HG03108 (cell line): ENCODE results near the gene MAML3.

Experiments used
- ATAC-seq: cut with Tn5 transposase; IDR thresholded peaks from one replicate; pipeline ENCODE4 v1.9.1; 2021; ENCODE audit warnings: moderate library complexity; ENCODE audit not compliant: unreplicated experiment

Gene MAML3

DNA sequence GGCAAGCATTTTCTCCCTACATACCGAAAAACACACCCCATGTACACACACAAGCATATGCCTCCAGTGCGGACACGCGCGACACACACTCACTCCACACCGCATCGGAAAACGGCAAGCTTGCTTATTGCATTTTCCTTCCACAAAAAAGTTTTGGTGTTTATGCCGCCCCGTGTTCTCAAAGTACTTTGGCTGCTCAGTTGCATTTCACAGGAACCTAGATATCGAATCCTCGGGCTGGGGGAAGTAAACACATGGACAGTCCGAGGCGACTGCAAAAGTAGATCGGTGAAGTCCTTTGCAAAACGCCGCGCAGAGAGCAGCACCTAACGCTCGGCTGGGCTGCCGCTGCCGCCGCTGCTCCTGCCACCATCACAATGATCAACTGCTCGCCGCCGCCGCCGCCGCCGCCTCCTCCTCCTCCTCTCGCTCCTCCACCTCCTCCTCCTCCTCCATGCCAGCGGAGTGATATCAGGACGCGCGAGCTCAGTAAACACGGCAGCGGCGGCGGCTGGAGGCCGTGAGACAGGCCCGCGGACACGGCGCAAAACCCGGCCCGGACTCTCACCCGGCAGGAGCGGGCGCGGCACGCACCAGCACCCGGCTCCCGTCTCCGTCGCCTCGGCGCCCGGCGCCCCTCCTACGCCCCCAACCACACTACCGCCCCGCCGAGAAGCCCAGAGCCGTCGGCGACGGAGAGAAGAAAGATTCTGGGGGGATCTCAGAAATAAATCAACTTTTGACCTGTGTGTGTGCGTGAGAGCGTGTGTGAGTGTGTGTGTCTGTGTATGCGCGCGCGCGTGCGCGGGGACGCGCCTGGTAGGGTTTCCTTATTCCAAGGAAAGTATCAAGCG lies at the start of gene MAML3:
Gene MAML3, minus strand, starts transcription at position 467 of the 854 bp plus-strand sequence. CDS start 857 bp downstream, outside the sequence.
- ATAC-seq: peak; percentile 46

GRCh38 chr4:140198942-140199341 lies 45.0 kb upstream of the MAML3 start:
- ATAC-seq: no peak

DNA sequence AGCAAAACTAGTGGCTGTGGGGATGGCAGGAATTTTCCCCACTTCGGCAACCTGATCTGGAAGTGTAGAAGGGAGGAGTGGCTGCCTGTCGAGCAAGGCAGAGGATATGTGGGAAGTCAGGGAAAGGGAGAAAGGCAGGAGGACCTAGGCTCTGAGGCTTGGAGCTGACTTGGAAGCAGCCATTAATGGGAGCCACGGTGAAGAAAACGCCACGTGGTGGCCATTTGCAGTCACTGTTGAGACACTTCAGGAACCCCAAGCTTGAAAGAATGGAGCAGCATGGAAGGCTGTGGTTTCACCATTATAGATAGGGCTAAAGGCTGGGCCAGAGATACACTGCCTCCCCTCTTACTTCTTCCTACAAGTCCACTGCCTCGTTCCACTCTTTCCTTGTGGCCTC lies 41.8 kb upstream of the MAML3 start:
- no peak for ATAC-seq

DNA sequence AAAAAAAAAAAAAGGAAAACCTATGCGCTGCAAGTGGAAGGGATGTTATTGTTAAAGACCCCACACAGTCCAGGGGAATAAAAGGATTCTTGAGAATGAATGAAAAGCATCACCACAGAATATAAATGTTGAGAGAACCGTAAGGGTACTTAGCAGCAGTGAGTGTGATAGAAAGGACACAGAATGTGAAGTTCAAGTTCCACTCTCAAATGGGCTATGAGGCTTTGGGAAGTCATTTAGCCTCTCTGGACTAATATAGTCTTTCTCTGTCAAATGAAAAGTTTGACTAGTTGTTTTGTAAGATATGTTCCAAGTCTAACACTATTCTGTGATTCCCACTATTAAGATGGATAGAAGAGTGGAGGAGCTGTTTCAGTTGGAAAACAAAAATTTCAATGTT lies 35.8 kb upstream of the MAML3 start:
- ATAC-seq: no peak

- ATAC-seq: no peak
Measured at GRCh38 chr4:140188975-140189374, 35.0 kb upstream of the MAML3 start.

GRCh38 chr4:140187316-140187695 lies 33.3 kb upstream of the MAML3 start:
- no peak for ATAC-seq

- ATAC-seq: no peak
Measured at GRCh38 chr4:140186651-140187315, 32.8 kb upstream of the MAML3 start.

GRCh38 chr4:140186082-140186438 lies 32.1 kb upstream of the MAML3 start:
- no peak for ATAC-seq

DNA sequence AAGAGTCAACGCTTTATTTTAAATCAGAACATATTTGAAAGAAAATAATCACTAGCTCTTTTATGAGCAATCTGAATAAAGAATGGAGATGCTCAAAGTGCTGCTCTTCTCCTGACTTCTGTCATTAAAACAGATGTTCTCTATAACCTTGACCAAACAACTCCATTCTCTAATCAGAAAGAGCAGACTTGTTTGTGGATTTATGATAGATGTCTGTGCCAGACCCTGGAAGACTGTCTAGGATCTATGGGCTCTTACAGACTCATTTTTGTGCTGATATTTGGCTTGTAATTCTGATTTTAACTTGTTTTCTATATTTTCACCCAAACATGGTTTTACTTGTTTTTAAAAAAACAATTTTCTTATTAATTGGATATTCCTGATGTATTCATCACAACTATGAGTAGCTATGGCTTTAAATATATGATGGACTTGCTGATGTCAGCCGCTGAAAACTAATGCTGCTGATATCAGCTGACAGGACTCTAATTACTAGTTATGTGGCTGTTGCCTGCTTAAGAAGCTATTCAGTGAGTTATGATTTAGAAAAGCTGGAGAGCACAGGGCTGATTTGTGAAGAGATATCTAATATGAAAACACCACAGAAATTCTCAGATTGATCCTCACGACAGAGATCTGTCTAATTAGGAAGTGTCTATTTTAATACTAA lies 31.6 kb upstream of the MAML3 start:
- ATAC-seq: no peak

DNA sequence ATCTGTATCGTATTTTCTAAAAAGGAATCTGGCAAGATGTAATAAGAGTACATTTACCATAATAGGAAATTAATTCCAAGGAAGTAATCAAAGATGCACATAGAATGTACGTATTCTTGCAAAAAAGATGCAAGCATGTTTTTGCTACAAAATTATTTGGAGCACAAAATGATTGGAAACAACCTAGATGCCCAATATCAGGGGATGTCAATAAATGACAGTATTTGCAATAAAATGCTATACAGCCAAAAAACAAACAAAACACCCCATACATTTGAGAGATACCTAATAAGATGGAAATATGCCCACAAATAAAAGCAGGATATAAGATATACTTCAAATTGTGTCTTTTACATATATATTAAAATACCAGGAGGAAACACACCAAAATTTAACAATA lies 29.3 kb upstream of the MAML3 start:
- no peak for ATAC-seq

- ATAC-seq: no peak
Measured at GRCh38 chr4:140180577-140180976, 26.6 kb upstream of the MAML3 start.

DNA sequence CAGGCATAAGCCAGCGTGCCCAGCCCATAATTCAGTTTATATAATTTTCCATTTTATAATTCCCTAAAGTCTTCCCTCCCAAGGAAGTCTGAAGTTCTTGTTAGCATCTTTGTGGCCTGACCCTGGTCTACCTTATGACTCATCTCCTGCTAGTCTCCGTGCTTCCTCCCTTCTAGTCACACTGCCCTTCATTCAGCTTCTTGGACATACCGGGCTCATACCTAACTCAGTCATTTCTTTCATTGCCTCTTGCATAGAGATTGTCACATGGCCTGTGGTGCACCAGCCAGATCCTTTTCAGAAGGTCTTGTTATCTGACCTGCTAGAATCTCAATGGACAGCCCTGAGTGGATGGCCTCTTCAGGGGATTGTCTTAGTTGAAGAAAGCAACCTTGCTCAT lies 22.8 kb upstream of the MAML3 start:
- no peak for ATAC-seq

- no peak for ATAC-seq
Measured at GRCh38 chr4:140174543-140174942, 20.6 kb upstream of the MAML3 start.

GRCh38 chr4:140172960-140173359 lies 19.0 kb upstream of the MAML3 start:
- no peak for ATAC-seq

- ATAC-seq: no peak
Measured at GRCh38 chr4:140170299-140170698, 16.3 kb upstream of the MAML3 start.

GRCh38 chr4:140168936-140169335 lies 15.0 kb upstream of the MAML3 start:
- no peak for ATAC-seq

DNA sequence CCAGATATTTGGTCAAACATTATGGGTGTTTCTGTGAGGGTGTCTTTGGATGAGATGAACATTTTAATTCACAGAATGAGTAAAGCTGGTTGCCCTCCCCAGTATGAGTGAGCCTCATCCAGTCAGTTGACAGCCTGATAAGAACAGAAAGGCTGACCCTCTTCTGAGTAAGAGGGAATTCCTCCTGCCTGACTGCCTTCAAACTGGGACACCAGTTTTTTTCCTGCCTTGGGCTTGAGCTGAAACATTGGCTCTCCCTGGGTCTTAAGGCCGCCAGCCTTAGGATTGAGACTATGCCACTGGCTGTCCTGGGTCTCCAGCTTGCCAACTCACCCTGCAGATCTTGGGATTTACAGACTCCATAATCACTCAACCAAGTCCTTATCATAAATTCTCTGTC lies 14.5 kb upstream of the MAML3 start:
- ATAC-seq: no peak

DNA sequence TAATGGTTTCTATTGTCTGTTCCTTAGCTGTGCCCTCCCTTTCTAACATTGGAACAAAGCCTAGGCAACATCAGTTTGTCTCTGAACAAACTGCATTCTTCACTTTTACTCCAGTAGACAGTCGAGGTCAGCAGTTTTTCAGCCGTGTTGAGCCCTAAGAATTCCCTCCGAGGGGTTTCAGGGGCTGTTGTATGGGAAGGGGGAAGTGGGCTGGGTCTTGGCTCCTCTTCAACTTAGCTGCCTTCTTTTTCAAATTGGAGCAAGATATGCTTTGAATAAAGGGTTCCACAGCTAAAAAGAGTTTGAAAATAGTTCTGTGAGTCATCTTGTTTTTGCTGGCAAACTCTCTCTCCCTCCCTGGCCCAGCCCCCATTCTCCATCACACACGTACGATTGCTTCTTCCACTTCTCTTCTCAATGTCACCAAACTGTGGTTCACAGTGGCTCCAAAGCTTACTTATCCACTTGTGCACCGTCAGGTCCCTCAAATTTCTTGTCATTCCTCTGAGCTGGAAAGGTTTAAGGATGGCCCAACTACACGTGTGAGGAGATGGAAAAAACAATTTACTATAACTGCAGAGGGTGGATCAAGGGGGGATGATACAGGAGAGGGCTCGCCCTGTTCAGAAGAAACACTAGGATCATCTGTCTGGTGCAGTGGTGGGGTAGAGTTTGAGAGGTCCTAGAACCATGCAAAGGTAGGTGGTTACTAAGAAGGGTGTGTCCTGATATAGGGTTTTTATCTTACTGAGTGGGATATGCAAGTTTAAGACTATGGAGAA lies 9.2 kb upstream of the MAML3 start:
- no peak for ATAC-seq

DNA sequence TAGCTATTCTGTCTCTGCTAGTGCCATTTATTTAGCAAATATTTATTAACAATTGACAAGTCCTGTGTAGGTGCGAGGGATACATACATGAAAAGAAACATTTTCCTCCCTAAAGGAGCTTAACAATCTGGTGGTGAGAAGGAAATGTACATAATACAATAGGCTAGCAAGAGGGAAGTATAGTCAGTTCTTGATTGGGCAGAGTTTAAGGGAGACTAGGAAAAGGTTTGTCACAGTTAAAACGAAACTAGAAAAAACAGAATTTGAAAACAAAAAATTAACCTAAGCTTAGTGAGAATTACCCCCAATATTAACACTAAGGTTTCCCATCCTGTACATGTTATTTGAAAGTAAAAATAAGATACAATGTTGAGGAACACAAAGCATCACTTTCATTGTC lies 8.6 kb upstream of the MAML3 start:
- ATAC-seq: no peak

DNA sequence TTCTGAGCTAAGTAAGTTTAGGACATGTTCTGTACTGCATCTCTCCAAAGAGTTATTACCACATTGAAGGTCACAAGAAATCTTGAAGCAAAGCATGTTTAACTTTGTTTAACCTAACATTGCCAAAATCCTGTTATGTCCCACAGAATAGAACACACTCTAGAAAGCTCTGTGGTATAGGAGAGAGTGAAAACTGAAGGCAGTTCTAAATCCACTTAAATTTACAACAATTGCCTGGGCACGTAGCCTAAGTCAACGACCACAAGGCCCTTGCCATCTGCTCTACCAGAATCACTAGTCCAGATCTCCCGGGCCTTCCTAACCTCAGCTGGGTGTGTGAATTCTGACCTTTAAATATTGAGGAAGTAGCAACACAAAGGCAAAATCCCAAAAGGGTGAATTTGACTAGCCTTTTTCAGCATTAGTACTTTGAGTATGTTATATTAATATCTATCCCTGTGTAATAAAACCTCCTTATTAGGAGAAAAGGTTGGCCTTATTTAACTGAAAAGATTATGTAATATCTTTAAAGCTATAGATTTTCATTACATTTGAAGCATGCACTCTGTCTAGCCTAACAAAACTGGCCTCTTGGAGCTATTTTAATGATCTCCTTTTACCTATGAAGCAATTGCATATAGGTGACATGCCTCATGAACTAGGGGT lies 4.5 kb upstream of the MAML3 start:
- ATAC-seq: no peak

- no peak for ATAC-seq
Measured at GRCh38 chr4:140157341-140157740, 3.4 kb upstream of the MAML3 start.
